Neural progenitor cell (in vitro differentiated cells): ENCODE data around the gene STRIP2.

ENCODE experiments used
- CTCF ChIP-seq: fragments of 200-600 bp; sonication (generic); IDR thresholded peaks from 2 replicates; pipeline ENCODE4 v1.5.1; 2017; ENCODE audit warnings: antibody characterized with exemption, mild to moderate bottlenecking
- EZH2 ChIP-seq: fragments of 200-600 bp; sonication (generic); IDR thresholded peaks from 2 replicates; pipeline ENCODE4 v1.6.1; 2017; ENCODE audit warnings: antibody characterized with exemption, mild to moderate bottlenecking, moderate library complexity
- EZH2phosphoT487 ChIP-seq: fragments of 200-600 bp; sonication (generic); IDR thresholded peaks from 2 replicates; pipeline ENCODE4 v1.6.1; 2017; ENCODE audit warnings: antibody characterized with exemption

- TF ChIP-seq CTCF = no peak
- TF ChIP-seq EZH2 = no peak
- TF ChIP-seq EZH2phosphoT487 = no peak
Measured at GRCh38 chr7:129386506-129386905, 47.7 kb upstream of the STRIP2 start.
